Activated naive CD4-positive, alpha-beta T cell treated with anti-CD3 and anti-CD28 coated beads, Interleukin-2, amount 10 ng/mL, durations not matched to agents 7 days and 5 days (primary cell): Measurements from ENCODE around the gene ALG1.
"Not testable (repeated sequence)": the region's sequence is repeated elsewhere in the genome, so short reads cannot be mapped to it uniquely, and the experiment has no call there.

ENCODE experiments used
- CTCF ChIA-PET: fragments of 350-600 bp; sonication (Branson Sonifier 250); formaldehyde crosslinking; loops from one replicate; lab custom pipeline; 2021; ENCODE audit warnings: antibody characterized with exemption; lab: Charles Lee
- DNase-seq: peaks from one replicate; pipeline ENCODE4 v3.0.0-alpha.2; 2020
- H3K27ac Mint-ChIP-seq: one replicate; pipeline ENCODE4 v1.8.0; 2021; ENCODE audit warnings: mild to moderate bottlenecking, moderate library complexity, mixed read lengths
- H3K27me3 Mint-ChIP-seq: one replicate; pipeline ENCODE4 v1.8.0; 2021; ENCODE audit warnings: mild to moderate bottlenecking, mixed read lengths
- H3K36me3 Mint-ChIP-seq: one replicate; pipeline ENCODE4 v1.8.0; 2021; ENCODE audit warnings: mixed read lengths
- H3K4me1 Mint-ChIP-seq: one replicate; pipeline ENCODE4 v1.8.0; 2021; ENCODE audit warnings: mixed read lengths
- H3K4me3 Mint-ChIP-seq: one replicate; pipeline ENCODE4 v1.8.0; 2021; ENCODE audit warnings: mild to moderate bottlenecking, moderate library complexity, mixed read lengths
- H3K9me3 Mint-ChIP-seq: one replicate; pipeline ENCODE4 v1.8.0; 2021; ENCODE audit warnings: mixed read lengths

ALG1 gene

DNA sequence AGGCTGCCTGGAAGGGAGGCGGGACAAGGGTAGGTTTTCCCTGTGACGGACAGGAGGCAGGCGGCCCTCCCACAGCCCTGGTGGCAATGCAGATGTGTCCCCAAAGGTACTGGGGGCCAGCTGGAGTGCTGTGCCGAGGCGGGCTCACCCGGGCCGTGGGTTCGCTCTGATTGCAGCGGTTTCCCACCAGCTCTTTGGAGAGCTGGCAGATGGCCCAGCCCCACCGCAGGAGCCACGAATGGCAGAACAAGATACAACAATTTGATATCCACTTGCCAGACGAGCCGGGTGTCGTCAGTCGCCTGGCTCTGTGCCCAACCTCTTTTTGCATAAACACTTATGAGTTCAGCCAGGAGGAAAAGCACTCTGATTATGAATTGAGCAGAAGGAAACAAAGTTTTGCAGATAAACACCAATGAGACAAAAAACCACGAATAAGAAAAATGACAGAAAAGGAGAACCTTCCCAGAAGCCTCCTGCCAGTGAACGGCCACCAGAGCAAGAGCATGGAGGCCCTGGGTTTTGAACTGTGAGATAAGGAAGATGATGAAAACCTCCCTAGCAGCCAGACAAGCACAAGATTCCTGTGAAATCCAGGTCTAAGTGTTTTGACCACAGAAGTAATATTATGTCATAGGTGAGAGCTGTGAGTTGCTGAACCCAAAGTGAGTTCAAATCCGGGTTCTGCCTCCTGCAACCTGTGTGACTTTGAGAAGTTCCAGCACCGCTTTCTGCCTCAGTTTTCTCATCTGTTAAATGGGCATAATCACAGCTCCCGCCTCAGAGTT is 45.9 kb downstream of the ALG1 start:
- H3K36me3 Mint-ChIP-seq, H3K9me3 Mint-ChIP-seq, DNase-seq, H3K4me3 Mint-ChIP-seq, H3K27ac Mint-ChIP-seq, H3K4me1 Mint-ChIP-seq, CTCF ChIA-PET: not testable (repeated sequence)
- peaks cover 40% of the 10 kb centered on the region for H3K27me3 Mint-ChIP-seq

DNA sequence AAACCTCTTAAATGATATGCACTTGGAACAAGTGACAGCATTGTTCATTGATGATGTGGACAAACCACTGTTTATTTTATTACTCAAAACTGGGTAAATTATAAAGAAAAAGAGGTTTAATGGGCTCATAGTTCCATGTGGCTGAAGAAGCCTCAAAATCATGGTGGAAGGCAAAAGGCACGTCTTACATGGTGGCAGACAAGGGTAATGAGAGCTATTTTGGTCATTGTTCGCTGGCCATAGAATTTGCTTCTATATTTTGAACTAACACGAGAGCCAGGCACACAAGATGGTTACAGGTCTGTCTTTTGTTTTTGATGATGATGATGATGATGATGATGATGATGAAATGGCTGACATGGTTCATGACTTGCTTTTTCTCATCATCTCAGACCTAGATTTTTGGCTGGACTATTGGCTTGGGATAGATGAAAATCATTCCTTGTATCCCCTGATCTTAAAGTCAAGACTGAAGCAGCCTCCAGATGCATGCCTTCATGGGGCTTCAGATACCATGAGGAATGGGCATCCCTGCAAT is 59.9 kb downstream of the ALG1 start:
- H3K4me1 Mint-ChIP-seq, CTCF ChIA-PET, H3K9me3 Mint-ChIP-seq, H3K4me3 Mint-ChIP-seq, DNase-seq, H3K36me3 Mint-ChIP-seq: not testable (repeated sequence)
- Mint-ChIP-seq H3K27ac (peak overlapping the region; percentile 13), H3K27me3 (peaks cover 38% of the 10 kb centered on the region)

DNA sequence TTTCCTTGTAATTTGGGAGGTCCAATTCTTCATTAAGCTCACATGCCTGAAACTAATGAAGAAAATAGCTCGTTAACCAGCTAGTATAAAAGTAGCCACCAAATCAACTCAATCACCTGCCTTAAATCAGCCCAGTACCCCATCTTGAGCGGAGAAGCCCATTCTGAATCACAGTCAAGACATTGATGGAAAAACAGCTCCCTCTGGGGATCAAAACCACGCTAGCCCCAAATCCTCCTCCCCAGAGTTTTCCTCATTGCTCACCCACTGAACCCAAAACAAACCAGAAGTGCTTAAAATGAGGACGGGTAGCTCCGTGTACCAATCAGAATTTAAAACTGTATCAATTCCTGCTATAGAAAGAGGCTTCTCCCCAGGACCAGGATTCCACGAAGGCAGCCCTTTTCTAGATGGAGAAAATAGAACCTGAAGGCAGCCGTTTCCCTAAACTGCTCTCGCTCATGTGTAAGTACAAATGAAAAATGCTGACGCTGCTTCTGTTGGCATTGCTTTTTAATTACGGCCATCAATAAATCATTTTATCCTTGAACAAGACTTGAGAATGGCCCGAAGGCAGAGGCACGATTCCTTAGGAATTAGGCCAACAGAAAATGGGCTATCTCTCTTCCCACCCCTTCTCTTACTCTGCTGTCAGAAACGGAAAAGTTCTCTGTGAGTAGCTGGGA is 61.4 kb downstream of the ALG1 start:
- H3K36me3 Mint-ChIP-seq, CTCF ChIA-PET, H3K27ac Mint-ChIP-seq, DNase-seq, H3K4me1 Mint-ChIP-seq, H3K9me3 Mint-ChIP-seq, H3K4me3 Mint-ChIP-seq: not testable (repeated sequence)
- peaks cover 31% of the 10 kb centered on the region for H3K27me3 Mint-ChIP-seq

- H3K4me1 Mint-ChIP-seq, H3K27ac Mint-ChIP-seq, CTCF ChIA-PET, H3K9me3 Mint-ChIP-seq, DNase-seq, H3K4me3 Mint-ChIP-seq, H3K36me3 Mint-ChIP-seq: not testable (repeated sequence)
- peaks cover 33% of the 10 kb centered on the region for H3K27me3 Mint-ChIP-seq
These were observed 63.3 kb downstream of the ALG1 start for GRCh38 chr16:5134739-5135452.
